Prostate gland (tissue), 2 donors: ENCODE results near the gene MTSS2. TPM values are rescaled to one million over a fixed set of nuclear protein-coding genes. Genes with fewer than 3 reads are reported as not detected.

Experiments
- DNase-seq: peaks from one replicate; pipeline ENCODE4 v3.0.0-alpha.2; 2019; ENCODE audit warnings: low spot score
- H3K27ac ChIP-seq, 2 donors: fragments of 200-600 bp; sonication (generic); 2 replicates each; pipeline ENCODE4 v1.5.1; 2017 to 2019
- H3K27me3 ChIP-seq: fragments of 200-600 bp; sonication (generic); replicated peaks from 2 replicates; pipeline ENCODE4 v1.5.1; 2019; ENCODE audit not compliant: insufficient read depth
- H3K36me3 ChIP-seq, 2 donors: fragments of 200-600 bp; sonication (generic); 1 replicate in 1 of 2; 2 replicates in 1 of 2; pipeline versions ENCODE4 v1.5.1 to v1.8.1; 2017 to 2019
- H3K4me1 ChIP-seq: fragments of 200-600 bp; sonication (generic); replicated peaks from 2 replicates; pipeline ENCODE4 v1.5.1; 2019
- H3K4me3 ChIP-seq, 2 donors: fragments of 200-600 bp; sonication (generic); 2 replicates each; pipeline ENCODE4 v1.5.1; 2017 to 2019
- H3K9me3 ChIP-seq: fragments of 200-600 bp; sonication (generic); 2 replicates; pipeline ENCODE4 v1.5.1; 2017
- CTCF ChIP-seq, 4 experiments: fragments of 200-600 bp in 2 of 4; fragments of 450-650 bp in 2 of 4; sonication (generic) in 2 of 4; IDR thresholded peaks; 1 replicate in 3 of 4; 2 replicates in 1 of 4; pipeline ENCODE4 v1.5.1; 2016 to 2019; ENCODE audit warnings: antibody characterized with exemption in 4 of 4, mild to moderate bottlenecking in 2 of 4, moderate library complexity in 2 of 4
- POLR2A ChIP-seq: fragments of 450-650 bp; IDR thresholded peaks from one replicate; pipeline ENCODE4 v1.6.1; 2016; ENCODE audit warnings: antibody characterized with exemption, mild to moderate bottlenecking
- POLR2AphosphoS5 ChIP-seq: sonication (generic); formaldehyde crosslinking; IDR thresholded peaks from one replicate; pipeline ENCODE4 v1.6.1; 2017; ENCODE audit warnings: antibody characterized with exemption
- WGBS: methylation state at CpG from one replicate; pipeline ENCODE4 v1.1.5; 2018; 5-methylcytosine and 5-hydroxymethylcytosine counted together
- intact Hi-C: fragments of 100-400 bp; cut with DNase I; formaldehyde crosslinking; loops from one replicate; pipeline ENCODE4 v1.14.2; 2022
- total RNA-seq, 2 donors: library from RNA; depleted of rRNA; stranded (reverse); fragments of >200 nt; gene quantifications; one replicate each; pipeline ENCODE4 v1.1.0, GENCODE V29; 2016

MTSS2 gene
- total RNA-seq, 2 donors from 2014 or later, result 42.4 to 92.4 TPM

GRCh38 chr16:70704586-70704985, 18.7 kb upstream of the MTSS2 start:
- intact Hi-C loops, result no loop called here
- no peaks in the 10 kb centered on the region for H3K36me3 ChIP-seq
- H3K27ac ChIP-seq, result peak overlapping the region; percentile 70 to 93
- no peaks in the 10 kb centered on the region for H3K27me3 ChIP-seq
- H3K9me3 ChIP-seq, result no peaks in the 10 kb centered on the region
- TF ChIP-seq POLR2AphosphoS5 (no peak), CTCF (IDR thresholded peaks at IDR 0.05) (no peak), POLR2A (no peak)
- H3K4me1 ChIP-seq, result peaks cover 17% of the 10 kb centered on the region
- no peak overlapping the region for H3K4me3 ChIP-seq
- no peak for DNase-seq
- 63% methylated on average over 11 of the region's 11 CpGs for WGBS

- peaks cover 17% of the 10 kb centered on the region for H3K4me1 ChIP-seq
- H3K27me3 ChIP-seq, result no peaks in the 10 kb centered on the region
- intact Hi-C loops, result no loop called here
- TF ChIP-seq POLR2A, result no peak
- TF ChIP-seq CTCF (IDR thresholded peaks at IDR 0.05), result no peak
- no peak for TF ChIP-seq POLR2AphosphoS5
- no peaks in the 10 kb centered on the region for H3K36me3 ChIP-seq
- H3K9me3 ChIP-seq, result no peaks in the 10 kb centered on the region
- peak overlapping the region; percentile 70 to 93 for H3K27ac ChIP-seq
- DNase-seq, result no peak
- no peak overlapping the region for H3K4me3 ChIP-seq
- 62% methylated on average over 4 of the region's 6 CpGs for WGBS
Measured at GRCh38 chr16:70703835-70704381, 18.1 kb upstream of the MTSS2 start.

DNA sequence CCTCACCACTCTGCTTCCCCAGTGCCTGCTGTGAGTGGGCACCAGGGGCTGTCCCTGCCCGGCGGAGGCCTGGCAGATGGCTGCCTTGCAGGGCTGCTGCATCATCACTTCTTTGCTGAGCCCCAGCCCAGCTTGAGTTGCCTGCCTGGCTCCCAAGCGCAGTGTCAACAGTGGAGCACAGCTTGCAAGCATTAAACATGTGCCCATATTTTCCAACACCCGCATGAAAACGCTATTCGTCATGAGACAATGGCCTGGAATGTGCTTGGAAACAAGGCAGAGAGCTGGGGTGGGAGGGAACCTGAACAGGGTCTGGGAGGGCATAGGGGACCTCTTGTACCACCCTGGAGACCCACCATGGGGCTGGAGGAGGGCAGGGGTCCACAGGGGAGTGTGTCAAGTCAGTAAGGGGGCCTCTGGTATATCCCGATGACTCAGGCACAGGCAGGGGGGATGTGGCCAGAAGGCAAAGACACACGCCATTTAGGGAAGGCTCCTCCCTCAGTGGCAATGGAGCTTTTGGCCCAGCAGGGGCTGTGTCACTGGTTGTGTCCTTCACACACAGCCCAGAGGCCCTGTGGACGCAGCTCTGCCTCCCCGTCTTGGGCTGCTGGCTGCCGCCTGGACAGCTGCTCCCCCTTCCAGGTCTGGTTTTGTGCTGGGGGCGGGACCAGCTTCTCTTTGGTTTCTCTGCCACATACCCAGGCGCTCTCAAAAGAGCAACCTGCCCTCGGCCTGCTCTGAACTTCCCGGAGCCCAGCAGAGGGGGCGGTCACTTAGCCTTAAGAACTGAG, 17.4 kb upstream of the MTSS2 start:
- no peaks in the 10 kb centered on the region for H3K27me3 ChIP-seq
- peaks cover 17% of the 10 kb centered on the region for H3K4me1 ChIP-seq
- H3K36me3 ChIP-seq, result no peaks in the 10 kb centered on the region
- no peaks in the 10 kb centered on the region for H3K9me3 ChIP-seq
- no peak overlapping the region for H3K4me3 ChIP-seq
- WGBS, result 37% methylated on average over 16 of the region's 16 CpGs
- peak; percentile 41 for TF ChIP-seq POLR2A
- peak in 3 of 4 experiments; percentile 18 to 40 (median 35) for TF ChIP-seq CTCF (IDR thresholded peaks at IDR 0.05)
- peak; percentile 94 for TF ChIP-seq POLR2AphosphoS5
- intact Hi-C loops, result no loop called here
- H3K27ac ChIP-seq, result peak overlapping the region; percentile 70 to 93
- DNase-seq, result peak; percentile 88

DNA sequence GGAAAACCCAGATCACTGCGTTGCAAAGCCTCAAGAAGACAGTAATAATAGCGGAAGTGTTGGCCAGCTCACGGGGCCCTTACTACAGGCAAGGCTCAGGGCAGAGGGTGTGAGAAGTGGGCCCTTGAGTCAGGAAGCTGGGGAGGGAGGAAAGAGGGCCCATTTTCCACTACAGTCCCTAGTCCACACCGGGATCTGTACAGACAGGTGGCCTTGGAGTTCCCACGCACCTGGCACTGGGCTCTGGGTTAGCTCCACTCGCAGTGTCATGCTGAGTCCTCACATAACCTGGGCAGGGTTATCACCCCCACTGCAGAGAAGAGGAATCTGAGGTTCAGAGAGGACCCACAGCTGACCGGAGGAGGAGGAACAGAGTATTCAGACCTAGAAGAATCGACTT, 16.8 kb upstream of the MTSS2 start:
- peaks cover 18% of the 10 kb centered on the region for H3K4me1 ChIP-seq
- TF ChIP-seq CTCF (IDR thresholded peaks at IDR 0.05), result no peak
- TF ChIP-seq POLR2AphosphoS5, result no peak
- TF ChIP-seq POLR2A, result no peak
- no peaks in the 10 kb centered on the region for H3K27me3 ChIP-seq
- WGBS, result 50% methylated on average over 8 of the region's 8 CpGs
- H3K36me3 ChIP-seq, result no peaks in the 10 kb centered on the region
- no peak overlapping the region for H3K4me3 ChIP-seq
- intact Hi-C loops, result no loop called here
- peak overlapping the region; percentile 70 to 93 for H3K27ac ChIP-seq
- no peak for DNase-seq
- no peaks in the 10 kb centered on the region for H3K9me3 ChIP-seq

- Histone ChIP-seq H3K4me3 (no peak overlapping the region), H3K36me3 (no peaks in the 10 kb centered on the region), H3K9me3 (no peaks in the 10 kb centered on the region), H3K27ac (peak overlapping the region; percentile 70 to 93), H3K4me1 (peaks cover 24% of the 10 kb centered on the region), H3K27me3 (no peaks in the 10 kb centered on the region)
- intact Hi-C loops, result no loop called here
- DNase-seq, result no peak
- 61% methylated on average over 8 of the region's 8 CpGs for WGBS
- no peak for TF ChIP-seq CTCF (IDR thresholded peaks at IDR 0.05)
- TF ChIP-seq POLR2AphosphoS5, result no peak
- no peak for TF ChIP-seq POLR2A
Measured at GRCh38 chr16:70701998-70702397, 16.1 kb upstream of the MTSS2 start.
